Transverse colon (tissue), 4 donors: Measurements from ENCODE around the gene SH3BGR. TPM values are rescaled to one million over a fixed set of nuclear protein-coding genes. Genes with fewer than 3 reads are reported as not detected.

Source experiments
- DNase-seq: peaks from one replicate; pipeline ENCODE4 v3.0.0-alpha.2; 2019
- H3K27ac ChIP-seq, 4 donors: fragments of 200-600 bp; sonication (generic); 2 replicates each; pipeline ENCODE4 v1.5.1; 2016 to 2018; ENCODE audit warnings: inconsistent platforms in 4 of 4
- H3K27me3 ChIP-seq: fragments of 200-600 bp; sonication (generic); 2 replicates; pipeline ENCODE4 v1.5.1; 2017; ENCODE audit warnings: inconsistent platforms
- H3K36me3 ChIP-seq, 4 donors: fragments of 200-600 bp; sonication (generic); 2 replicates each; pipeline ENCODE4 v1.5.1; 2017 to 2019; ENCODE audit warnings: inconsistent platforms in 4 of 4
- H3K4me1 ChIP-seq, 4 donors: fragments of 200-600 bp; sonication (generic); 2 replicates each; pipeline ENCODE4 v1.5.1; 2017 to 2020; ENCODE audit warnings: inconsistent platforms in 4 of 4
- H3K4me3 ChIP-seq, 4 donors: fragments of 200-600 bp; sonication (generic); 1 replicate in 1 of 4; 2 replicates in 3 of 4; pipeline versions ENCODE4 v1.5.1 to v1.6.1; 2017 to 2019; ENCODE audit warnings: inconsistent platforms in 4 of 4
- H3K9me3 ChIP-seq, 2 donors: fragments of 200-600 bp; sonication (generic); 2 replicates each; pipeline ENCODE4 v1.5.1; 2017 to 2019; ENCODE audit warnings: inconsistent platforms in 2 of 2
- CTCF ChIP-seq, 5 experiments: fragments of 200-600 bp in 3 of 5; fragments of 450-650 bp in 2 of 5; sonication (generic) in 3 of 5; IDR thresholded peaks; 1 replicate in 2 of 5; 2 replicates in 3 of 5; pipeline ENCODE4 v1.5.1; 2016 to 2017; ENCODE audit warnings: antibody characterized with exemption in 5 of 5, inconsistent platforms in 3 of 5, mild to moderate bottlenecking in 2 of 5, moderate library complexity in 1 of 5
- EP300 ChIP-seq: sonication (generic); formaldehyde crosslinking; IDR thresholded peaks from one replicate; pipeline ENCODE4 v1.6.1; 2017; ENCODE audit warnings: antibody characterized with exemption, low read depth
- POLR2A ChIP-seq: fragments of 450-650 bp; IDR thresholded peaks from one replicate; pipeline ENCODE4 v1.6.1; 2016; ENCODE audit warnings: antibody characterized with exemption, mild to moderate bottlenecking, moderate library complexity
- POLR2AphosphoS5 ChIP-seq, 3 donors: sonication (generic); formaldehyde crosslinking; IDR thresholded peaks; one replicate each; pipeline ENCODE4 v1.6.1; 2016; ENCODE audit warnings: antibody characterized with exemption in 3 of 3
- WGBS, 2 donors: methylation state at CpG; one replicate each; pipeline ENCODE4 v1.1.5; 2018; ENCODE audit warnings: low coverage in 1 of 2; 5-methylcytosine and 5-hydroxymethylcytosine counted together
- in situ Hi-C, 4 donors: fragments of 200-750 bp; cut with MboI; loops; one replicate each; pipeline versions ENCODE4 v1.15.0 to v1.15.1; 2017; ENCODE audit warnings: low sequenced_read_pairs in 3 of 4, low pct_ligation_motif_present in 1 of 4, low pct_unique_long_range_greater_than_20kb in 1 of 4
- intact Hi-C: fragments of 100-400 bp; cut with DNase I; formaldehyde crosslinking; loops from one replicate; pipeline ENCODE4 v1.15.1; 2023; ENCODE audit warnings: low total_unique reads
- small RNA-seq, 4 donors: library from RNA; depleted of rRNA; stranded (forward); fragments of <200 nt; gene quantifications; one replicate each; pipeline ENCODE3, GENCODE V24; 2016
- total RNA-seq, 4 donors: library from RNA; depleted of rRNA; stranded (reverse); fragments of >200 nt; gene quantifications; one replicate each; pipeline ENCODE4 v1.1.0, GENCODE V29; 2016

The SH3BGR gene
- total RNA-seq, 4 donors from 2014 or later = 3.7 to 15.7 (median 7.9) TPM

- TF ChIP-seq EP300 (no peak), POLR2A (no peak), POLR2AphosphoS5 (IDR thresholded peaks at IDR 0.05) (no peak), CTCF (IDR thresholded peaks at IDR 0.05) (no peak)
- Histone ChIP-seq H3K9me3 (no peaks in the 10 kb centered on the region), H3K36me3 (no peaks in the 10 kb centered on the region), H3K4me3 (no peak overlapping the region), H3K27ac (no peak overlapping the region), H3K27me3 (no peaks in the 10 kb centered on the region), H3K4me1 (peaks cover 0 to 4% (median 0%) of the 10 kb centered on the region in 4 donors)
- WGBS, 2 donors = 79 to 86% methylated on average over 9 to 12 of the region's 12 CpGs
- in situ Hi-C loops (no loop called here), intact Hi-C loops (no loop called here)
- no peak for DNase-seq
Observed at GRCh38 chr21:39562791-39563770, 111.3 kb downstream of the SH3BGR start.

- no peaks in the 10 kb centered on the region for H3K9me3 ChIP-seq
- intact Hi-C loops = no loop called here
- 55% methylated on average over 3 of the region's 3 CpGs; no CpG with 5 or more reads in 1 of the 2 donors for WGBS, 2 donors
- in situ Hi-C loops = no loop called here
- TF ChIP-seq POLR2AphosphoS5 (IDR thresholded peaks at IDR 0.05) (no peak), EP300 (no peak), POLR2A (no peak), CTCF (IDR thresholded peaks at IDR 0.05) (no peak)
- no peak overlapping the region for H3K27ac ChIP-seq
- H3K36me3 ChIP-seq = no peaks in the 10 kb centered on the region
- H3K4me1 ChIP-seq = peaks cover 0 to 4% (median 0%) of the 10 kb centered on the region in 4 donors
- H3K27me3 ChIP-seq = no peaks in the 10 kb centered on the region
- H3K4me3 ChIP-seq = no peak overlapping the region
- no peak for DNase-seq
Observed at GRCh38 chr21:39564200-39564599, 112.4 kb downstream of the SH3BGR start.

Small RNA genes lying within 50 kb of the gene (small RNA-seq; reads per million reads assigned to genes)
- 0 to 0.35 (median 0) reads per million in 4 donors for gene MIR6508

Other genes starting within 250 kb of the SH3BGR start
- gene BRWD1, start 138.3 kb upstream of the SH3BGR start, total RNA-seq = 100 to 1,000 TPM in 2 of 4 donors, 10 to 100 TPM in 2; 63.8 to 281 (median 103) TPM
- 100 to 1,000 TPM in 2 of 4 donors, 10 to 100 TPM in 2; 51.1 to 277 (median 99.7) TPM for gene HMGN1, start 102.9 kb upstream of the SH3BGR start, total RNA-seq
- gene LCA5L, start 6.2 kb upstream of the SH3BGR start, total RNA-seq = under 1 TPM in 2 of 4 donors, not detected in 2; 0.55 to 0.79 TPM
- 10 to 100 TPM; 31.4 to 81.9 (median 44.0) TPM for gene B3GALT5, start 161.0 kb downstream of the SH3BGR start, total RNA-seq